OCI-LY7 (cell line): ENCODE results near the gene ARIH2. TPM values are rescaled to one million over a fixed set of nuclear protein-coding genes. Genes with fewer than 3 reads are reported as not detected.

Source experiments
- BruUV-seq: library from RNA; stranded (reverse); fragments of 400-500 nt; replicated peaks from 2 replicates; lab custom pipeline; 2021; lab: Mats Ljungman, UMichigan
- CTCF ChIA-PET: fragments of 300-600 bp; sonication (Branson Sonifier 250); formaldehyde crosslinking; loops from one replicate; lab custom pipeline; 2022; ENCODE audit warnings: antibody characterized with exemption; ENCODE audit not compliant: unreplicated experiment; lab: Charles Lee
- POLR2A ChIA-PET: fragments of 300-600 bp; sonication (Branson Sonifier 250); formaldehyde crosslinking; loops from one replicate; lab custom pipeline; 2022; ENCODE audit warnings: antibody characterized with exemption; lab: Charles Lee
- DNase-seq: peaks from one replicate; pipeline ENCODE4 v3.0.0-alpha.2; 2015; ENCODE audit warnings: low spot score
- H2AFZ ChIP-seq: fragments of 200-600 bp; sonication (generic), shearing (Covaris generic); 2 replicates; pipeline ENCODE4 v1.6.1; 2014; ENCODE audit warnings: mild to moderate bottlenecking, antibody characterized with exemption, low read length, moderate library complexity
- H3K27ac ChIP-seq: fragments of 200-600 bp; sonication (generic); 2 replicates; pipeline ENCODE4 v1.5.1; 2014; ENCODE audit warnings: mixed run types, low read depth, mild to moderate bottlenecking, moderate library complexity, low read length, inconsistent platforms; ENCODE audit not compliant: poor library complexity, severe bottlenecking
- H3K36me3 ChIP-seq: fragments of 200-600 bp; sonication (generic); 2 replicates; pipeline ENCODE4 v1.6.1; 2014; ENCODE audit warnings: mild to moderate bottlenecking, antibody characterized with exemption, low read length, moderate library complexity, mixed read lengths; ENCODE audit not compliant: insufficient read depth
- H3K4me1 ChIP-seq: fragments of 200-600 bp; sonication (generic); 2 replicates; pipeline ENCODE4 v1.5.1; 2014; ENCODE audit warnings: mild to moderate bottlenecking, low read length; ENCODE audit not compliant: insufficient read depth, poor library complexity, severe bottlenecking
- H3K4me2 ChIP-seq: fragments of 200-600 bp; sonication (generic); 2 replicates; pipeline ENCODE4 v1.6.1; 2014; ENCODE audit warnings: mild to moderate bottlenecking, low read length
- H3K4me3 ChIP-seq: fragments of 200-600 bp; sonication (generic); 2 replicates; pipeline ENCODE4 v1.5.1; 2014; ENCODE audit warnings: mild to moderate bottlenecking, low read depth, low read length; ENCODE audit not compliant: poor library complexity, severe bottlenecking
- H3K79me2 ChIP-seq: fragments of 200-600 bp; sonication (generic); 2 replicates; pipeline ENCODE4 v1.6.1; 2016; ENCODE audit warnings: low read depth, mild to moderate bottlenecking, low read length, moderate library complexity, mixed read lengths; ENCODE audit not compliant: insufficient read depth
- H3K9me2 ChIP-seq: fragments of 200-600 bp; sonication (generic); 2 replicates; pipeline ENCODE4 v1.6.1; 2016; ENCODE audit warnings: mild to moderate bottlenecking, low read length, mixed read lengths; ENCODE audit not compliant: insufficient read depth
- H3K9me3 ChIP-seq: fragments of 200-600 bp; sonication (generic); 2 replicates; pipeline ENCODE4 v1.6.1; 2014; ENCODE audit warnings: mild to moderate bottlenecking, mixed run types, low read length, mixed read lengths
- H4K20me1 ChIP-seq: fragments of 200-600 bp; sonication (generic); 2 replicates; pipeline ENCODE4 v1.6.1; 2014; ENCODE audit warnings: mild to moderate bottlenecking, antibody characterized with exemption, low read length, moderate library complexity, mixed read lengths; ENCODE audit not compliant: insufficient read depth
- CTCF ChIP-seq: fragments of 200-600 bp; sonication (generic); conservative IDR thresholded peaks from 2 replicates; pipeline ENCODE4 v1.5.1; 2014; ENCODE audit warnings: mild to moderate bottlenecking, antibody characterized with exemption, low read length, moderate library complexity, mixed read lengths
- EZH2phosphoT487 ChIP-seq: fragments of 200-600 bp; sonication (generic); IDR thresholded peaks from 2 replicates; pipeline ENCODE4 v1.6.1; 2018; ENCODE audit warnings: low read depth, borderline replicate concordance, mild to moderate bottlenecking, mixed run types, antibody characterized with exemption, low read length, moderate library complexity, mixed read lengths
- intact Hi-C: fragments of 100-400 bp; cut with micrococcal nuclease; formaldehyde crosslinking; loops from one replicate; pipeline ENCODE4 v1.10.0; 2022; ENCODE audit not compliant: unreplicated experiment
- total RNA-seq, 2 experiments: library from RNA; depleted of rRNA in 1 of 2; stranded (reverse); fragments of >200 nt in 1 of 2; shearing (Covaris generic) in 1 of 2; gene quantifications; 2 replicates each; pipeline ENCODE4 v1.2.3, GENCODE V29; 2014 to 2022

The ARIH2 gene
- total RNA-seq, 2 experiments from 2014 or later, result 124 to 131 TPM

DNA sequence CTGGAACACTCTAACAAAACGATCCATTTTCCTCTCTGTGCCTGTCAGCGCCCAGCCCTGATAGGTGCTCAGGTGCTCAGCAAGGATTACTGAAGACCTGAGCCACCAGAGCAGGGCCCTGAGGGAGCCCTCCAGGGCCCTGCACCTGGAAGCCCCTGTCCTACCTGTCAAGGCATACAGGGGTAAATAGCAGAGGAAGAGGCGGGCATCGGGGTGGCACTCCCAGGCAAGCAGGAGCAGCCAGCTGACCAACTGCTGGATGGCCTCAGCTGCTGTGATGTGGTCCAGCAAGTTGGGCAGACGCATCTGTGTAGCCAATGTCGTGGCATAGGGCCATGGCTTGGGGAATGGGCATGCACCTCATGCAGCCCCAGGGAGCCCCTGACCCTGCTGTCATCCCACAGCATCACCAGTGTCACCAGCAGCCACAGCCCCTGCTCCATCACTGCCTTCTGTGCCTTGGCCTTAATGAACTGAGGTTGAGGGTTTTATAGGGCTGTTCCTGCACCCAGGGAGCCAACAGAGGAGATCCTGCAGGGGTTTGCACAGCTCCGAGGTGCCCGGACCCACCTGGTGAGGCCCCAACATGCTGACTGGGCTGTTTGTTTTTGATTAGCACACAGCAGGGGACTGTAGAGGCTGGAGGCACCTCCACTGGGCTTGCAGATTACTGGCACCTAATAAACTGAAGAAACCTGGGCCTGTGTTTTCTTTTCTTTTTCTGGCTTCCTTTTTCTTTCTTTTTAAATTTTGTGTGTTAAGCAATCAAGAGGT lies 80.6 kb downstream of the ARIH2 start:
- Histone ChIP-seq H3K9me3 (no peaks in the 10 kb centered on the region), H3K36me3 (no peaks in the 10 kb centered on the region), H3K4me3 (no peak overlapping the region), H2AFZ (no peak overlapping the region), H4K20me1 (no peaks in the 10 kb centered on the region), H3K79me2 (no peaks in the 10 kb centered on the region), H3K27ac (no peak overlapping the region), H3K4me1 (no peaks in the 10 kb centered on the region), H3K9me2 (no peaks in the 10 kb centered on the region), H3K4me2 (no peak overlapping the region)
- DNase-seq, result no peak
- CTCF ChIA-PET, result no interaction called here
- TF ChIP-seq EZH2phosphoT487 (no peak), CTCF (no peak)
- intact Hi-C loops, result no loop called here
- POLR2A ChIA-PET, result interaction anchor here (0.6 kb wide), 1 partner anchor 70 kb away, joined by 3 read pairs; no protein-coding TSS in a partner anchor
- BruUV-seq, result no TSS peak

DNA sequence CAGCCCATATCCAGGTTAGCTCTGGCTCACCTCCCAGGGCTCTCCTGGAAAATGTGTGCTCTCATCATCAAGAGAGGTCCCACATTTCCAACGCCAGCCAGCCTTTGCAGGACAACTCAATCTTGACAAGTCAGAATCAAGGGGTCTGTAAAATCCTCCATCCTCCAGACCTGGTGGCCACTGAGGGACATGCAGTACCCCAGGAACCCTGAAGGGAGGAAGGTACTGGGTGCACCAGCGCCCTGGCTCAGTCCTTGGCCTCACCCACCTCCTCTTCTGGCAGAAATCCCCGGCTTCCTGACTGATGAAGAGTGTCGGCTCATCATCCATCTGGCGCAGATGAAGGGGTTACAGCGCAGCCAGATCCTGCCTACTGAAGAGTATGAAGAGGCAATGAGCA lies 82.5 kb downstream of the ARIH2 start:
- Histone ChIP-seq H3K79me2 (no peaks in the 10 kb centered on the region), H3K36me3 (no peaks in the 10 kb centered on the region), H3K4me2 (no peak overlapping the region), H2AFZ (no peak overlapping the region), H4K20me1 (no peaks in the 10 kb centered on the region), H3K4me1 (peaks cover 2% of the 10 kb centered on the region), H3K4me3 (no peak overlapping the region), H3K9me3 (no peaks in the 10 kb centered on the region), H3K9me2 (no peaks in the 10 kb centered on the region), H3K27ac (no peak overlapping the region)
- POLR2A ChIA-PET, result no interaction called here
- TF ChIP-seq EZH2phosphoT487, result no peak
- no peak for TF ChIP-seq CTCF
- DNase-seq, result no peak
- no TSS peak for BruUV-seq
- intact Hi-C loops, result no loop called here
- CTCF ChIA-PET, result interaction anchor here (0.6 kb wide), 1 partner anchor 108 kb away, joined by 3 read pairs; no protein-coding TSS in a partner anchor
